SK-N-MC (cell line): Measurements from ENCODE around the gene COQ9.
"Not testable (repeated sequence)": the region's sequence is repeated elsewhere in the genome, so short reads cannot be mapped to it uniquely, and the experiment has no call there.

Experiments
- DNase-seq: peaks from one replicate; pipeline ENCODE4 v3.0.0-alpha.2; 2011; ENCODE audit warnings: low read depth, low spot score
- H3K27ac ChIP-seq: fragments of 200-600 bp; sonication (generic); 2 replicates; pipeline ENCODE4 v1.5.1; 2016; ENCODE audit warnings: mixed run types
- H3K36me3 ChIP-seq: fragments of 200-600 bp; sonication (generic); 2 replicates; pipeline ENCODE4 v1.6.1; 2017; ENCODE audit warnings: antibody characterized with exemption, low read length, mixed read lengths; ENCODE audit not compliant: insufficient read depth
- H3K4me3 ChIP-seq: fragments of 200-600 bp; sonication (generic); 2 replicates; pipeline ENCODE4 v1.5.1; 2016
- H3K9ac ChIP-seq: fragments of 200-600 bp; sonication (generic); 2 replicates; pipeline ENCODE4 v1.8.0; 2017; ENCODE audit warnings: mixed run types, mixed read lengths; ENCODE audit not compliant: insufficient read length
- H3K9me3 ChIP-seq: fragments of 200-600 bp; sonication (generic); 2 replicates; pipeline ENCODE4 v1.6.1; 2017; ENCODE audit warnings: low read depth, mild to moderate bottlenecking, antibody characterized with exemption, low read length, moderate library complexity, mixed read lengths
- EZH2 ChIP-seq: fragments of 200-600 bp; sonication (generic); IDR thresholded peaks from one replicate; pipeline ENCODE4 v1.6.1; 2017; ENCODE audit warnings: antibody characterized with exemption
- FOXP2 ChIP-seq: optimal IDR thresholded peaks from 2 replicates; pipeline ENCODE3; 2011; ENCODE audit warnings: mild to moderate bottlenecking, moderate library complexity; ENCODE audit not compliant: insufficient read depth; ENCODE audit errors: extremely low read length, control extremely low read depth
- POLR2AphosphoS5 ChIP-seq: IDR thresholded peaks from 2 replicates; pipeline ENCODE4 v1.6.1; 2012; ENCODE audit warnings: mild to moderate bottlenecking, low read depth, low read length, borderline replicate concordance

Gene COQ9

GRCh38 chr16:57447186-57447962 lies at the start of gene COQ9, which contains the start of gene CIAPIN1:
TSS of gene COQ9 (plus strand) at chr16:57447479. CDS start at chr16:57447506, 27 bp downstream.
TSS of gene CIAPIN1 (minus strand) at chr16:57447385. CDS start at chr16:57440928, 6,457 bp downstream.
- Histone ChIP-seq H3K4me3 (peak within 1 kb of the TSS; percentile 85), H3K27ac (peak within 1 kb of the TSS; percentile 50; the same call in 1 of the 2 replicates), H3K36me3 (no peaks in the 10 kb centered on the region; the same call in 1 of the 2 replicates), H3K9me3 (no peaks in the 10 kb centered on the region), H3K9ac (peak within 1 kb of the TSS; percentile 94)
- TF ChIP-seq POLR2AphosphoS5 (peak; percentile 90; the same call in 1 of the 2 replicates), EZH2 (no peak)
- DNase-seq = no peak

DNA sequence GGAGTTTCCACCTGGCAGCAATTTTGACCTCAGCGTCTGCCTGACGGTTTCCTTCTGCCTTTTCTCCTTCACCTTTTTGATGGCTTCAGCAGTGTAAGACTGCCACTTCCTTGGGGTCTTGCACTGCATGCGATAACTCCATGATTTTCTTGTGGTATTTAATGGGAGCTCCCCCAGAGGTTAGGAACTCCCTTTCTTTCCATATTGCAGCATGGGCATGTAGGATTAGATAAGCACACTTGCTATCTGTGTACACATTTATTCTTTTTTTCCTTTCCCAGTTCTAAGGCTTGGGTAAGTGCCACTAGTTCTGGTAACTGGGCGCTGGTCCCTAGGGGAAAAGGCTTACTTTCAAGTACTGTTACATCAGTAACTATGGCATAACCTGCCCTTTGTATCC lies 49.8 kb upstream of the COQ9 start:
- DNase-seq, H3K9ac ChIP-seq, H3K9me3 ChIP-seq, H3K4me3 ChIP-seq, H3K27ac ChIP-seq, H3K36me3 ChIP-seq: not testable (repeated sequence)

GRCh38 chr16:57401943-57402640 lies 45.2 kb upstream of the COQ9 start:
- H3K9me3 ChIP-seq = no peaks in the 10 kb centered on the region
- TF ChIP-seq FOXP2 (no peak), EZH2 (no peak), POLR2AphosphoS5 (no peak)
- no peak overlapping the region for H3K27ac ChIP-seq
- no peak for DNase-seq
- no peaks in the 10 kb centered on the region for H3K36me3 ChIP-seq
- H3K4me3 ChIP-seq = no peak overlapping the region
- no peak overlapping the region for H3K9ac ChIP-seq

GRCh38 chr16:57403965-57404817 lies 43.1 kb upstream of the COQ9 start, which contains the start of gene CCL17:
TSS of gene CCL17 (plus strand) at chr16:57404767. CDS start at chr16:57413933, 9,166 bp downstream.
- Histone ChIP-seq H3K27ac (no peak within 1 kb of the TSS), H3K4me3 (no peak within 1 kb of the TSS), H3K9me3 (no peaks in the 10 kb centered on the region), H3K9ac (no peak within 1 kb of the TSS), H3K36me3 (no peaks in the 10 kb centered on the region)
- TF ChIP-seq EZH2 = no peak
- TF ChIP-seq POLR2AphosphoS5 = no peak
- no peak for TF ChIP-seq FOXP2
- DNase-seq = no peak

DNA sequence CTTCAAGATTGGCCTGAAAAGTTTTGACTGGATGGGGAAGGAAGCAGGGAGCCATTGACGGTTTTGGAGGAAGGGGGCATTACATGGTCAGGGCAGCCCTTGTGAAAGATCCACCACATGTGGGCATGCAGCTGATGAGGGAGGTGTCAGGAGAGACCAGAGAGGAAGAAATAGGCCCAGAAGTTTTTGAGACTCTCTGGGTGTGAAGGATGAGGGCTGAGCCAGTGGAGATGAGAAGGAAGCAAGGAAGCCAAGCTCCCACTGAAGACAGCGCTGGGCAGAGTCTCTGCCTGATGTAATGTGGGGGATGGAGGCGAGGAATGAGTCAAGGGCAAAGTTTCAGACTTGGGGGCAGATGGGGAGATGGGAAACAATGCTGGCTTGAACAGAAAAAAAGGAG lies 42.2 kb upstream of the COQ9 start:
- H3K9me3 ChIP-seq = no peaks in the 10 kb centered on the region
- no peak overlapping the region for H3K27ac ChIP-seq
- no peaks in the 10 kb centered on the region for H3K36me3 ChIP-seq
- no peak for DNase-seq
- no peak overlapping the region for H3K9ac ChIP-seq
- TF ChIP-seq POLR2AphosphoS5 = no peak
- TF ChIP-seq FOXP2 = no peak
- TF ChIP-seq EZH2 = no peak
- no peak overlapping the region for H3K4me3 ChIP-seq

DNA sequence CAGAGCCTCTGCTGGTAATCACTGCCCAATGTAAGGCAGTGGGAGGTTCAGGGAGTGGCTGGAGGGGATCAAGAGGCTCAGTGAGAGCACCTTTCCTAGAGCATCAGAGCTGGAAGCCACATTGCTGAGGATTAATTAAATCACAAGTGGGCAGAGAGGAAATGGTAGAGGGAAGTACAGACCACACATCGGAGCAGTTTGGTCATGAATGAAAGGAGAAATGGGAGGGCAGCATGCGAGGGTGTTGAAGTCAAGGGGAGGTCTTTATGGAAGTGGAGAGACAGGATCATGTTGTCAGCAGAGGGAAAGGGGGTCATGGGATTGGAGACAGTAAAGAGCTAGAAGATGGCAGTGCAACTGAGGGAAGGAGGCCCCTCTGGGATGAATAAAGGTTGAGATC lies 40.4 kb upstream of the COQ9 start:
- no peak for DNase-seq
- TF ChIP-seq EZH2 (no peak), POLR2AphosphoS5 (no peak), FOXP2 (no peak)
- no peak overlapping the region for H3K4me3 ChIP-seq
- no peaks in the 10 kb centered on the region for H3K9me3 ChIP-seq
- no peaks in the 10 kb centered on the region for H3K36me3 ChIP-seq
- H3K9ac ChIP-seq = no peak overlapping the region
- no peak overlapping the region for H3K27ac ChIP-seq

DNA sequence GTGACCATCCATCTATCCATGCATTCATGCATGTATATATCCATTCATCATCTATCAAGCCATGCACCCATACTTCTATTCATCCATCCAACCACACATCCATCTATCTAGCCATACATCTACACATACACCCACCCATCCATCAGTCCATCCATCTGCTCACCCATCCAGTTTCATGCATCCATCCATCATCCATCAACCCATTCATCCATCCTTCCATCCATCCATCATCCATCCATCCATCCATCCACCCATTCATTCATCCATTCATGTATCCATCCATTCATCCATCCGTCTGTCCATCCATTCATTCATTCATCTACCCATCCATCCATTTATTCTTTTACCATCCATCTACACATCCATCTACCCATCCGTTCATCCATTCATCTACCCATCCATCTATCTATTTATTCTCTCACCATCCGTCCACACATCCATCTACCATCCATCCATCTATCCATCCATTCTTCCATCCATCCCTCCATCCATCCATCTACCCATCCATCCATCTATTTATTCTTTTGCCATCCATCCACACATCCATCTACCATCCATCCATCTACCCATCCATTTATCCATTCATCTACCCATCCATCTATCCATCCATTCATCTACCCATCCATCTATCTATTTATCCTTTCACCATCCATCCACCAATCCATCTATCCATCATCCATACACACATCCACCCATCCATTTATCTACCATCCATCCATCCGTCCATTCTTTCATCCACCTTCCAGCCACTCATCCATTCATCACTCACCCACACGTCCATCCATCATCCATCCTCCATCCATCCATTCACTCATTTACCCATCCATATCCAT lies 39.5 kb upstream of the COQ9 start:
- Histone ChIP-seq H3K9ac (no peak overlapping the region), H3K36me3 (no peaks in the 10 kb centered on the region), H3K9me3 (no peaks in the 10 kb centered on the region), H3K27ac (no peak overlapping the region), H3K4me3 (no peak overlapping the region)
- TF ChIP-seq FOXP2 (no peak), EZH2 (no peak), POLR2AphosphoS5 (no peak)
- no peak for DNase-seq
